ENCODE results near the gene SH3PXD2A.

GRCh38 chr10:103544657-103545310 is 310.6 kb downstream of the SH3PXD2A start:
- TF ChIP-seq POLR2A (IDR thresholded peaks at IDR 0.05; ENCODE audit: low read length) (no peak), GATA1 (IDR thresholded peaks at IDR 0.05; ENCODE audit: low read depth, low read length) (no peak)
